Islet precursor cell (in vitro differentiated cells): Measurements from ENCODE around the gene RMI2.
A peak's percentile ranks its signal among the peaks of the same experiment; 100 is the strongest.

Experiments
- DNase-seq: peaks from one replicate; pipeline ENCODE4 v3.0.0-alpha.2; 2018

RMI2 gene

GRCh38 chr16:11310634-11310977 is 34.7 kb upstream of the RMI2 start:
- DNase-seq: no peak

GRCh38 chr16:11310997-11311561 is 34.2 kb upstream of the RMI2 start:
- no peak for DNase-seq

GRCh38 chr16:11312718-11313492 is 32.4 kb upstream of the RMI2 start:
- peak; percentile 86 for DNase-seq

- DNase-seq: no peak
These were observed 31.6 kb upstream of the RMI2 start for GRCh38 chr16:11313493-11314308.

GRCh38 chr16:11314309-11314894 is 30.9 kb upstream of the RMI2 start:
- no peak for DNase-seq

GRCh38 chr16:11315510-11315909 is 29.7 kb upstream of the RMI2 start:
- peak; percentile 98 for DNase-seq

- DNase-seq: peak; percentile 97
These were observed 28.8 kb upstream of the RMI2 start for GRCh38 chr16:11316331-11317015.

GRCh38 chr16:11318817-11319216 is 26.4 kb upstream of the RMI2 start:
- no peak for DNase-seq

- DNase-seq: no peak
These were observed 25.6 kb upstream of the RMI2 start for GRCh38 chr16:11319529-11320146.

GRCh38 chr16:11320170-11320569 is 25.1 kb upstream of the RMI2 start:
- no peak for DNase-seq

- no peak for DNase-seq
These were observed 23.6 kb upstream of the RMI2 start for GRCh38 chr16:11321662-11322061.

GRCh38 chr16:11322823-11323222 is 22.4 kb upstream of the RMI2 start:
- DNase-seq: no peak

- no peak for DNase-seq
These were observed 21.5 kb upstream of the RMI2 start for GRCh38 chr16:11323551-11324336.

- DNase-seq: no peak
These were observed 19.7 kb upstream of the RMI2 start for GRCh38 chr16:11325404-11326083.

GRCh38 chr16:11326084-11326736 is 19.0 kb upstream of the RMI2 start:
- no peak for DNase-seq

- DNase-seq: no peak
These were observed 18.5 kb upstream of the RMI2 start for GRCh38 chr16:11326737-11327276.

GRCh38 chr16:11327277-11328171 is 17.7 kb upstream of the RMI2 start:
- no peak for DNase-seq

GRCh38 chr16:11328172-11329070 is 16.8 kb upstream of the RMI2 start:
- peak; percentile 98 for DNase-seq
